A549 (cell line): ENCODE measurements around the gene LRATD1. TPM values are rescaled to one million over a fixed set of nuclear protein-coding genes. Genes with fewer than 3 reads are reported as not detected.
A peak's percentile ranks its signal among the peaks of the same experiment; 100 is the strongest.

ENCODE experiments used
- ATAC-seq, 2 experiments: fragments of 200-7000 bp in 1 of 2; fragments of >200 bp in 1 of 2; cut with Nextera tagmentation in 1 of 2; cut with Tn5 transposase in 1 of 2; 3 replicates each; pipeline versions ENCODE4 v1.8.0 to v1.9.1; 2018 to 2020; ENCODE audit warnings: mild to moderate bottlenecking in 1 of 2, moderate library complexity in 1 of 2
- CTCF ChIA-PET: fragments of 300-600 bp; sonication (Branson Sonifier 250); formaldehyde crosslinking; extraction: SDS; loops from one replicate; lab custom pipeline; 2021; ENCODE audit warnings: antibody characterized with exemption, inconsistent platforms; lab: Yijun Ruan, JAX
- POLR2A ChIA-PET: fragments of 350-600 bp; formaldehyde crosslinking; extraction: SDS; loops from one replicate; lab custom pipeline; 2021; ENCODE audit warnings: antibody characterized with exemption, inconsistent platforms; lab: Yijun Ruan, JAX
- DNase-seq, 2 experiments: peaks; one replicate each; pipeline versions ENCODE4 v3.0.0 to v3.0.0-alpha.2; 2011 to 2016; ENCODE audit warnings: low read depth in 1 of 2, low spot score in 1 of 2
- FAIRE-seq: peaks from 2 replicates; lab custom pipeline; 2011; peaks lifted over from hg19 to GRCh38; lab: Jason Lieb, UNC
- H3K27ac ChIP-seq, 2 experiments: fragments of >200 bp; sonication (Bioruptor Twin); formaldehyde crosslinking; 3 replicates each; pipeline ENCODE4 v1.5.1; 2016 to 2017
- H3K4me1 ChIP-seq: fragments of >200 bp; sonication (Bioruptor Twin); formaldehyde crosslinking; 3 replicates; pipeline ENCODE4 v1.6.1; 2016
- H3K4me2 ChIP-seq: fragments of >200 bp; sonication (Bioruptor Twin); formaldehyde crosslinking; 3 replicates; pipeline ENCODE4 v1.6.1; 2016
- H3K4me3 ChIP-seq: fragments of >200 bp; sonication (Bioruptor Twin); formaldehyde crosslinking; 3 replicates; pipeline ENCODE4 v1.5.1; 2016
- H3K9me3 ChIP-seq: fragments of >200 bp; sonication (Bioruptor Twin); formaldehyde crosslinking; 3 replicates; pipeline ENCODE4 v1.6.1; 2016
- BHLHE40 ChIP-seq: IDR thresholded peaks from 2 replicates; pipeline ENCODE4 v1.6.1; 2012; ENCODE audit warnings: low read depth, low read length, inconsistent platforms
- CEBPB ChIP-seq, 2 experiments: fragments of >200 bp in 1 of 2; sonication (Bioruptor Twin) in 1 of 2; formaldehyde crosslinking in 1 of 2; IDR thresholded peaks; 2 replicates each; pipeline ENCODE4 v1.6.1; 2012 to 2016
- CHD2 ChIP-seq: fragments of 150-350 bp; IDR thresholded peaks from 2 replicates; pipeline ENCODE4 v1.6.1; 2014; ENCODE audit warnings: low read length; ENCODE audit not compliant: partially characterized antibody
- EHF ChIP-seq: fragments of 250-450 bp; sonication (Bioruptor Pico); IDR thresholded peaks from 2 replicates; pipeline ENCODE4 v1.5.0; 2020; ENCODE audit warnings: mild to moderate bottlenecking
- EHMT2 ChIP-seq: fragments of 200-600 bp; sonication (generic); IDR thresholded peaks from 2 replicates; pipeline ENCODE4 v1.6.1; 2016; ENCODE audit warnings: antibody characterized with exemption, low read depth, mild to moderate bottlenecking, moderate library complexity
- FOSL2 ChIP-seq, 2 experiments: fragments of 450-650 bp in 1 of 2; fragments of >200 bp in 1 of 2; sonication (Bioruptor Twin) in 1 of 2; formaldehyde crosslinking; IDR thresholded peaks; 2 replicates each; pipeline versions ENCODE4 v1.5.0 to v1.6.1; 2016 to 2020; ENCODE audit warnings: mild to moderate bottlenecking in 1 of 2, moderate library complexity in 1 of 2
- FOXS1 ChIP-seq: fragments of 250-450 bp; sonication (Bioruptor Pico); IDR thresholded peaks from 2 replicates; pipeline ENCODE4 v1.5.0; 2020; ENCODE audit warnings: mild to moderate bottlenecking, moderate library complexity
- HDAC2 ChIP-seq: fragments of 200-600 bp; sonication (generic); IDR thresholded peaks from 2 replicates; pipeline ENCODE4 v1.6.1; 2016
- HES2 ChIP-seq: fragments of >200 bp; sonication (Bioruptor Twin); formaldehyde crosslinking; IDR thresholded peaks from 2 replicates; pipeline ENCODE4 v1.6.1; 2016
- HOXB5 ChIP-seq: fragments of 250-450 bp; sonication (Bioruptor Pico); IDR thresholded peaks from 2 replicates; pipeline ENCODE4 v1.5.0; 2020; ENCODE audit warnings: mild to moderate bottlenecking, moderate library complexity
- KDM5A ChIP-seq: fragments of 200-600 bp; sonication (generic); IDR thresholded peaks from 2 replicates; pipeline ENCODE4 v1.6.1; 2016; ENCODE audit warnings: antibody characterized with exemption, mild to moderate bottlenecking
- MAFK ChIP-seq: fragments of 450-650 bp; IDR thresholded peaks from 2 replicates; pipeline ENCODE4 v1.6.1; 2014; ENCODE audit not compliant: partially characterized antibody
- MAX ChIP-seq: IDR thresholded peaks from 2 replicates; pipeline ENCODE4 v1.6.1; 2012
- MYC ChIP-seq: IDR thresholded peaks from 2 replicates; pipeline ENCODE4 v1.6.1; 2012; ENCODE audit warnings: mild to moderate bottlenecking, inconsistent platforms, low read length, improper control_type of control experiment, borderline replicate concordance
- NFE2L2 ChIP-seq: fragments of 150-350 bp; conservative IDR thresholded peaks from 2 replicates; pipeline ENCODE4 v1.6.1; 2014; ENCODE audit warnings: low read length
- NR3C1 ChIP-seq: fragments of >200 bp; sonication (Bioruptor Twin); formaldehyde crosslinking; IDR thresholded peaks from 3 replicates; pipeline ENCODE4 v1.6.1; 2017
- POLR2AphosphoS2 ChIP-seq: conservative IDR thresholded peaks from 2 replicates; pipeline ENCODE4 v1.6.1; 2012; ENCODE audit warnings: low read length, improper control_type of control experiment, inconsistent platforms
- RAD21 ChIP-seq, 2 experiments: fragments of >200 bp in 1 of 2; sonication (Bioruptor Twin) in 1 of 2; formaldehyde crosslinking in 1 of 2; IDR thresholded peaks in 1 of 2; conservative IDR thresholded peaks in 1 of 2; 2 replicates in 1 of 2; 3 replicates in 1 of 2; pipeline ENCODE4 v1.6.1; 2012 to 2018; ENCODE audit warnings: inconsistent platforms in 1 of 2
- RFX5 ChIP-seq: fragments of 450-650 bp; IDR thresholded peaks from 2 replicates; pipeline ENCODE4 v1.7.1; 2014; ENCODE audit warnings: antibody characterized with exemption, mild to moderate bottlenecking, moderate library complexity
- SMC3 ChIP-seq: fragments of >200 bp; sonication (Bioruptor Twin); formaldehyde crosslinking; IDR thresholded peaks from 3 replicates; pipeline ENCODE4 v1.6.1; 2018; ENCODE audit warnings: inconsistent platforms
- SREBF2 ChIP-seq: fragments of 450-650 bp; IDR thresholded peaks from 2 replicates; pipeline ENCODE4 v1.6.1; 2014; ENCODE audit warnings: mild to moderate bottlenecking, moderate library complexity
- TFCP2L1 ChIP-seq: fragments of 250-450 bp; sonication (Bioruptor Pico); IDR thresholded peaks from 2 replicates; pipeline ENCODE4 v1.5.0; 2021; ENCODE audit warnings: mild to moderate bottlenecking
- USF2 ChIP-seq: fragments of 450-650 bp; IDR thresholded peaks from 2 replicates; pipeline ENCODE4 v1.6.1; 2014; ENCODE audit warnings: antibody characterized with exemption
- ZC3H11A ChIP-seq: fragments of 450-650 bp; IDR thresholded peaks from 2 replicates; pipeline ENCODE4 v1.6.1; 2014; ENCODE audit warnings: antibody characterized with exemption, mild to moderate bottlenecking
- ZNF302 ChIP-seq: fragments of 250-450 bp; sonication (Bioruptor Pico); IDR thresholded peaks from 2 replicates; pipeline ENCODE4 v1.9.0; 2021; ENCODE audit warnings: inconsistent platforms, mild to moderate bottlenecking, moderate library complexity
- WGBS: methylation state at CpG from one replicate; pipeline ENCODE4 v1.1.6; 2017; ENCODE audit errors: missing lambda C conversion rate; 5-methylcytosine and 5-hydroxymethylcytosine counted together
- polyA plus RNA-seq, 4 experiments: library from polyadenylated mRNA; depleted of rRNA in 3 of 4; stranded (reverse); fragments of >200 nt; fragmentation: RNase III in 1 of 4; extraction: RNeasy Plus Mini Kit Qiagen cat#74134 plus additional on column Dnase treatment in 1 of 4; gene quantifications; 2 replicates in 3 of 4; 3 replicates in 1 of 4; pipeline ENCODE4 v1.2.3, GENCODE V29; 2011 to 2017
- TF ChIP-seq, protein P1 (sequence below): fragments of >200 bp; sonication (Bioruptor Twin); formaldehyde crosslinking; IDR thresholded peaks from 3 replicates; pipeline ENCODE4 v1.5.1; 2016

Gene LRATD1
- polyA plus RNA-seq, 2 of the 4 experiments (the other 2 are of a cell fraction), result 0.05 TPM; not detected in 1

DNA sequence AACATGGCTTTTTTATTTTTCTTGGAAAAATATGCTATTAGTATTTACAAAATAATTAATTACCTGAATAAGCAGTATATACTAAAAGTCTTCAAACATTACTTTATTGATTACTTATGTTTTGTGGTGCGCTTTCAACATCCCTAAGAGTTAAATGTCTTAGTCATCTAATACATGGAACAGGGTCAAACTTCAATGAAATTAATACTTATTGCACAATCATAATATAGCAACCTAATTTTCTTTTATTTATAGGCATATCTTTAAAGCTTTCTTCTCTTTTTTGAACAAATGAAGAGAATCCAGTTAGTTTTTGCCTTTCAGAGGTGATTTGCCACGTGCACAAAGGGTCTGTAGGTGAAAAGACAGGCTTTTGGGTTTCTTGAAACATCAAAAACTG lies 6.0 kb downstream of the LRATD1 start:
- CTCF ChIA-PET, result interaction anchor here (1.3 kb wide), 1 partner anchor 15 kb away, joined by 3 read pairs; no protein-coding TSS in a partner anchor
- no peak overlapping the region for H3K4me3 ChIP-seq
- TF ChIP-seq RFX5 (no peak), HOXB5 (no peak), MAX (no peak)
- TF ChIP-seq, protein P1, sequence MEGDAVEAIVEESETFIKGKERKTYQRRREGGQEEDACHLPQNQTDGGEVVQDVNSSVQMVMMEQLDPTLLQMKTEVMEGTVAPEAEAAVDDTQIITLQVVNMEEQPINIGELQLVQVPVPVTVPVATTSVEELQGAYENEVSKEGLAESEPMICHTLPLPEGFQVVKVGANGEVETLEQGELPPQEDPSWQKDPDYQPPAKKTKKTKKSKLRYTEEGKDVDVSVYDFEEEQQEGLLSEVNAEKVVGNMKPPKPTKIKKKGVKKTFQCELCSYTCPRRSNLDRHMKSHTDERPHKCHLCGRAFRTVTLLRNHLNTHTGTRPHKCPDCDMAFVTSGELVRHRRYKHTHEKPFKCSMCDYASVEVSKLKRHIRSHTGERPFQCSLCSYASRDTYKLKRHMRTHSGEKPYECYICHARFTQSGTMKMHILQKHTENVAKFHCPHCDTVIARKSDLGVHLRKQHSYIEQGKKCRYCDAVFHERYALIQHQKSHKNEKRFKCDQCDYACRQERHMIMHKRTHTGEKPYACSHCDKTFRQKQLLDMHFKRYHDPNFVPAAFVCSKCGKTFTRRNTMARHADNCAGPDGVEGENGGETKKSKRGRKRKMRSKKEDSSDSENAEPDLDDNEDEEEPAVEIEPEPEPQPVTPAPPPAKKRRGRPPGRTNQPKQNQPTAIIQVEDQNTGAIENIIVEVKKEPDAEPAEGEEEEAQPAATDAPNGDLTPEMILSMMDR, result no peak
- TF ChIP-seq, all 56 proteins: peak for 0
- WGBS, result 20% methylated on average over 2 of the region's 2 CpGs
- DNase-seq, result no peak
- Histone ChIP-seq H3K9me3 (no peaks in the 10 kb centered on the region; the same call in 2 of the 3 replicates), H3K27ac (no peak overlapping the region), H3K4me1 (peaks cover 16% of the 10 kb centered on the region), H3K4me2 (no peak overlapping the region)
- ATAC-seq, result no peak
- no peak for FAIRE-seq
- POLR2A ChIA-PET, result no interaction called here

DNA sequence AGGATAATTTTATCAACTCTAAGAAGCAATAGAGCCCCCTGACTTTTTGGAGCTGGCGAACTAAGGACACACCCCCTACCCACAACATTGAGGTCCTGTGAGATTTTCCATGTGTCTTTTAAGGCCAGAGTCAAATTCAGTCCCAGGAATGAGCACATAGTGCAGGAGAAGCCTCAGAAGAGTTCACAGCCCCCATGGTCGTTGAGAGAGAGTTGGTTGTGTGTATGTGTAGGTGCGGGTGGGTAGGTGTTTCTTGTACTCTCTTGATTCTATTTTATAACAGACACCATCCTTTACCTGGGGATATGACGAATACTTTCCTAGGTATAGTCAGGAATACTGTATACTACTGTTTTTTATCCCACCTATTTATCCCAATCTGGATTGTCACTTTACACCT lies 8.6 kb downstream of the LRATD1 start:
- DNase-seq, result no peak
- no peak overlapping the region for H3K27ac ChIP-seq
- ATAC-seq, result no peak
- POLR2A ChIA-PET, result no interaction called here
- no peak overlapping the region for H3K4me3 ChIP-seq
- no peak for FAIRE-seq
- H3K4me2 ChIP-seq, result no peak overlapping the region
- CTCF ChIA-PET, result interaction anchor here (1.4 kb wide), 1 partner anchor 8 kb away, joined by 4 read pairs; the partner anchor contains the start of gene LRATD1
- H3K9me3 ChIP-seq, result no peaks in the 10 kb centered on the region
- H3K4me1 ChIP-seq, result no peaks in the 10 kb centered on the region
- TF ChIP-seq, protein P1, result no peak
- no peak for TF ChIP-seq RFX5
- WGBS, result 1% methylated on average over 4 of the region's 4 CpGs

DNA sequence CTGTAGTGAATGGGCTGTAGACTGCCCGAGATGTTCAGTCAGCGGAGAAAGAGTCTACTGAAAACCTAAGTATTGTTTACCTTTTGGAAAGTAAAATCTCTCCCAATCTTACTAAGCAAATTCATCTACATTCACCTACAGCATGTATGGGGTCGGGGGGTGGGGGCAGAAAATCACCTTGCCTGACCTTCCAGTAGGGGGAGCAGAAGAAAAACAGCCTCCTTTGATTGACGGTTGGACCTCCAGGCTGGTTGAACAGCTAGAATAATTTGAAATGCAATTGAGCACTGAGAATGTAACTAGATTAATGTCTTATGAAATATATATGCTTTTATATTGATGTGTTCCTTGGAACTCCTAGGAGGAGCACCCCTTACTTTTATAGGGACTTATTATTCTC lies 10.0 kb downstream of the LRATD1 start:
- FAIRE-seq, result no peak
- POLR2A ChIA-PET, result no interaction called here
- peak in 1 of 2 experiments; percentile 41; a peak in 1 of 6 replicates for ATAC-seq

DNA sequence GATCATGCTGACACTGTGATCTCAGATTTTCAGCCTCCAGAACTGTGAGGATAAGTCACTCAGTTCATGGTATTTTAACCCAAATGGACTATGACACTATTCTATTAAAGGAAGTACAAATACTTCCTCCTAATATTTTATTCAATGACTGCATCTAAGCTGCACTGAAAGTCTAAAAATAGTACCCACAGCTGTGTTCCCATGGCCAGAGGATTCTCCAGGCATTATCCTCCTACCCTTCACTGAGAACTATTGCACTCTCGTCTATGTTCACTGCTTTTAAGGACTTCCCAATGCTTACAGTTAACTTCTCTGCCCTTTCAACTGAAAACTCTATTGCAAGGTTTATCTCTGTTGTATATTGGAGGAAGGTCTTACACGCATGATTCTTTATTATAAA lies 15.2 kb downstream of the LRATD1 start:
- FAIRE-seq, result no peak
- no peak for TF ChIP-seq NFE2L2
- no peak for TF ChIP-seq ZNF302 (CRISPR knock-in tag)
- TF ChIP-seq EHMT2, result no peak
- TF ChIP-seq MYC, result no peak
- no peak for TF ChIP-seq FOXS1 (CRISPR knock-in tag)
- no peak for TF ChIP-seq SMC3
- no peak for TF ChIP-seq BHLHE40
- no peak for TF ChIP-seq HES2
- TF ChIP-seq MAFK, result no peak
- TF ChIP-seq EHF, result no peak
- TF ChIP-seq USF2, result no peak
- no peak for TF ChIP-seq POLR2AphosphoS2
- no peak for TF ChIP-seq KDM5A
- TF ChIP-seq SREBF2, result no peak
- no peak for TF ChIP-seq NR3C1
- TF ChIP-seq ZC3H11A, result no peak
- no peak for TF ChIP-seq TFCP2L1 (CRISPR knock-in tag)
- TF ChIP-seq HDAC2, result no peak
- DNase-seq, result no peak
- CTCF ChIA-PET, result no interaction called here
- H3K27ac ChIP-seq, result no peak overlapping the region
- POLR2A ChIA-PET, result no interaction called here
- no peak overlapping the region for H3K4me3 ChIP-seq
- no peak for ATAC-seq
- no peaks in the 10 kb centered on the region for H3K4me1 ChIP-seq
- 9% methylated on average over 2 of the region's 2 CpGs for WGBS
- no peak overlapping the region for H3K4me2 ChIP-seq
- no peaks in the 10 kb centered on the region for H3K9me3 ChIP-seq

More for the DNA sequence above, 10.0 kb downstream of the LRATD1 start:
- CTCF ChIA-PET, result no interaction called here
- Histone ChIP-seq H3K4me1 (no peaks in the 10 kb centered on the region), H3K27ac (no peak overlapping the region)
- no peak for TF ChIP-seq FOSL2 (IDR thresholded peaks at IDR 0.05)
- TF ChIP-seq FOSL2 (CRISPR knock-in tag; IDR thresholded peaks at IDR 0.05), result no peak
- TF ChIP-seq USF2, result no peak
- TF ChIP-seq RAD21 (conservative IDR thresholded peaks at IDR 0.05 in 1 of 2, IDR thresholded peaks at IDR 0.05 in 1 of 2), result no peak
- TF ChIP-seq CHD2, result no peak
- TF ChIP-seq CEBPB (IDR thresholded peaks at IDR 0.05), result no peak
- TF ChIP-seq, all 56 proteins: peak for 0
- no peaks in the 10 kb centered on the region for H3K9me3 ChIP-seq
- no peak for DNase-seq
- WGBS, result 11% methylated on average over 3 of the region's 4 CpGs
- H3K4me3 ChIP-seq, result no peak overlapping the region
- H3K4me2 ChIP-seq, result no peak overlapping the region
